Stimulated activated CD4-positive, alpha-beta T cell treated with anti-CD3 and anti-CD28 coated beads, TNF-alpha, amount 100 ng/mL, for 1 hour (primary cell): ENCODE data around the gene THAP4.
"Not testable (repeated sequence)": the region's sequence is repeated elsewhere in the genome, so short reads cannot be mapped to it uniquely, and the experiment has no call there.

Experiments
- DNase-seq, 3 donors: peaks; one replicate each; pipeline ENCODE4 v3.0.0-alpha.2; 2020; ENCODE audit warnings: low read depth in 3 of 3, low spot score in 1 of 3

The THAP4 gene

DNA sequence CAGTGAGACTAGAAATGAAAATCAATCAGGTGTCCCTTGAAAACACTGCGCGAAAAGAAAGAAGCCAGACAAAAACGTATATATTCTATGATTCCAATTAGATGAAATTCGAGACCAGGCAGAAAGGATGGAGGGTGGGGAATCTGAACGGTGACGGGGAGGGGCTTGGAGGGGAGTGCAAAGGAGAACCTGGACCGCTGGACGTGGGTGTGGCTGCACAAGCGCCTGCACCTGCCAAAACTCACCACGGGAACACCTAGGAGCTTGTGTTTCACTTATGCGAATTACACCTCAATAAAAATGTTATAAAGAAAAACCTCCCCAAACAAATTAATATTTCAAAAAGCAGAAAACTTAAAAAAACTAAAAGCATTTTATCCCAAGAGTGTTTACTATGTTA lies 21.9 kb downstream of the THAP4 start:
- no peak for DNase-seq

DNA sequence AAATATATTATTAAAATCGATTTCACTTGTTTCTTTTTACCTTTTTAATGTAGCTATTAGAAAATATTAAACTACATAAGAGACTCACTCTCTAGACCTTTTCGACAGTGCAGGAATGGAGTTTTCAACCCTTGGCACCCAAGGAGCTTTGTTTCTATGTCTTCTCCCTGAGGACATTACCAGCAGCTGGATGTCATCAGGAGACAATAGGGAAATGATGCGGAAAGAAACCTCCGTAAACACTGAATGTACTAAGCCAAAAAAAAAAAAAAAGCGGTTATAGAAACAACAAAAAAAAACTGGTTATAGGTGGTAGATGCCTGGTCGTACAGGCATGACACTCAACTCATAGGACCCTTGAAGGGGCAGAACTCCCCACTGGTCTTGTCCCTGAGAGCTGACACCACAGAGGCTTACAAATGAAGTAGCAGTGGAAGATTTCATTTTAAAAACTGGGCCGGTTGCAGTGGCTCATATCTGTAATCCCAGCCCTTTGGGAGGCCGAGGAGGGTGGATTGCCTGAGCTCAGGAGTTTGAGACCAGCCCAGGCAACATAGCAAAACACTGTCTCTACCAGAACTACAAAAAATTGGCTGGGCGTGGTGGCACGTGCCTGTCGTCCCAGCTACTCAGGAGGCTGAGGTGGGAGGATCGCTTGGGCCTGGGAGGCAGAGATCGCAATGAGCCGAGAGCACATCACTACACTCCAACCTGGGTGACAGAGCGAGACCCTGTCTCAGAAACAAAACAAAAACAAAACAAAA lies 23.8 kb downstream of the THAP4 start:
- no peak for DNase-seq

DNA sequence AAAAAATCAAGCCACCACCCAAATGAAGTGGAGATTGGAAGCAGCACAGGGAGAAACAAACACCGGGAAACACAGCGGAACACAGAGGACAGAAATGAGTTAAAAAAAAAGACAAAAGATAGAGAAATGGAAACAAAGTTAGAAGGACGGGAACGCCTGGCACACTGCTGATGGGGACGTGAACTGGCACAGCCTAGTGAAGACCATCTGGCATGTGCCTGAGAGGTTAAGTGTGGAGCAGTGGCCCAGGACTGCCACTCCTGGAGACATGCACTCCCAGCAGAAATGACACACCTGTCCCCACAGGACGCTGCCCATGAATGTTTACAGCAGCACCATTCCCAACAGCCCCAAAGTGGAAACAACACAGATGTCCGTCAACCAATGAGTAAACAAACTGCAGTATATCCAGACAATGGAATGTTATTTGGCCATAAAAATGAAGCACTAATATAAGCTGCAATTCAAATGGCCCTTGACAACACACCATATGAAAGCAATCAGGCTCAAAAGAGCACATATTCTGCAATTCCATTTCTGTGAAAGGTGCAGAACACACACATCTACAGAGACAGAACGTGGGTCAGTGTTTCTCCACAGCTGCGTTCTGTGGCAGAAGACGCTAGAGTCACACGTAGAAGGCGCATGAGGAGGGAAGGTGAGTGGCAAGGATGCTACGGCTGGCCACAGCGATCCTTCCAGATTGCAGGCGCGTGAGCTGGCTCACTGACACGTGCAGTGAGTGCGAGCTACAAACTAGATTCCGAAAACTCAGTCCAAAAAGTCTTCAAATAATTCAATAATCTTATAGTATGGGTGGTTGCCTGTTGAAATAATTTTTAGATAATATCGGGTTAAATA lies 24.6 kb downstream of the THAP4 start:
- DNase-seq = no peak

DNA sequence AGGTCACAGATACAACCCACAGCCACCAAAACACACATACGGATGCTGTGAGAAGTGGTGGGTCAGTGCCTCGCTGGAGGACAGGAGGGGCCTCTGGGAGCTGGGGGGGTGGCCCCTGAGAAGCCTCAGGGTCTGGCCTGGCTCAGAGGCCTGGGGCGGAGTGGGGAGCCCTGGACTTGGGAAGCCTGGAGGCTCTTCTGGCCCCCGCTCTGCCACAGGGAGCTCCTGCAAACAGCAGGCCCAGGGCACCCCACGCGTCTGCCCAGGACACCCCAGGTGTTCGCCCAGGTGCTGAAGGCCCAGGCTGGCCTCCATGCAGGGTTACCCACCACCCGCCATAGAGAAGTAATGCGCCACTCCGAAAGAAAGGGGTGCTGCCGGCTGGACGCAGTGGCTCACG lies 25.9 kb downstream of the THAP4 start:
- DNase-seq = no peak

DNA sequence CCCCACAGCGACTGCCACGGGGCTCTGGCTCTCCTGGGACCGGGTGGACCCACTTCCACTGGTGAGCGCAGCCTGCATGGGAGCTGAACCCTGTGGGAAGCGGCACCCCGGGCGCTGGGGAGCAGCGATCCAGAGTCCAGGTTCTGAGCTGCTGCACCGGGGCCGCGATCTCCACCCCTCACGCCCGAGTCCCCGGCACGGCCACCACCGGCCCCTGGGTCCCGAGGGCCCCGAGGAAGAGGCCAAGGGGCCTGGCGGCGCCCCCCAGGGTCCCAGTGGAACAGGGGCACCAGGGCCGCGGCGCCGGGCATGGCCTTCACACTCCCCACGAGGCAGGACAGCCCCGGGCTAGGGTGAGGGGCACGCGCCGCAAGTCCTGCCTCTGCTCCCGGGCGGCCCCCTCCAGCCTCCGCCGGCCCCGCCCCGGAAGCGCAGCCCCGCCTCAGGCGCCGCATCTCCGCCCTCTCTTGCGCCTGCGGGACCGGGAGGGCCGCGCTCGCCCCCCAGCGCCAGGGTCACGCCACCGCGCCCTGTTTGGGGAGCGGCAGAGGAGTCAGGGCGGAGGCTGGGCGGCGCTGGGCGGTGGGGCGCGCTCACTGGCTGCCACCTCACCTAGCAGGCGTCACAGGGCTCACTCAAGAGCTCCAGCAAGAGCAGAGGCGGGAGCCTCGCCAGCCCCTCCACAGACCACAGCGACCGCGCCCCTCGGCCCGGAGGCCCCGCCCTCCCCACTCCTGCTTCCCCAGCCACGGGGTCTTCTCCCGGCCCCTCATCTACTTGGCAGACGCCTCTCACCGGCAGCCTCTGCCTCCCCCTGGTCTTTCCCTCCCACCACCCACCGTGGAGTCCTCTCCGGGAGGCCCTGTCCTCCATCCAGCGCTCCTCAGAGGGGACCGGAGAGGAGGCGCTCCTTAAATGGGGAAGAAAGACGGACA lies 26.8 kb downstream of the THAP4 start:
- peak; percentile 71 to 83 (median 82) for DNase-seq

DNA sequence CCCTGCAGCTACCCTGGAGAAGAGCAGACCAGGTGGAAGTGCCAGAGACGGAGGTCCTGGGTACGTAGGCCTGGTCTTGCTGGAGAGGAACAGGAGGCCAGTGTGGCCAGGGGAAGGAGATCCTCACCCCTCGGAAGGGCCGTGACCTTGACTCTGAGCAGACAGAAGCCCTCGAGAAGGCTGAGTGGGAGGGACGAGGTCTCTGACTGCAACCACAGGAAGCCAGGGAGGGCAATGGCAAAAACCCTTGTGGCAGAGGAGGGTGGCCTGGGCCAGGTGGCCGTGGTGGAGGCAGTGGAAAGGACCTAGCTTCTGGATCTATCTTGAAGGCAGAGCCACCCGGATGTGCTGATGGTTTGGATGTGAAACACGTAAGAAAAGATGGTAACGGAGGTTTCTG lies 28.1 kb downstream of the THAP4 start:
- DNase-seq = no peak

DNA sequence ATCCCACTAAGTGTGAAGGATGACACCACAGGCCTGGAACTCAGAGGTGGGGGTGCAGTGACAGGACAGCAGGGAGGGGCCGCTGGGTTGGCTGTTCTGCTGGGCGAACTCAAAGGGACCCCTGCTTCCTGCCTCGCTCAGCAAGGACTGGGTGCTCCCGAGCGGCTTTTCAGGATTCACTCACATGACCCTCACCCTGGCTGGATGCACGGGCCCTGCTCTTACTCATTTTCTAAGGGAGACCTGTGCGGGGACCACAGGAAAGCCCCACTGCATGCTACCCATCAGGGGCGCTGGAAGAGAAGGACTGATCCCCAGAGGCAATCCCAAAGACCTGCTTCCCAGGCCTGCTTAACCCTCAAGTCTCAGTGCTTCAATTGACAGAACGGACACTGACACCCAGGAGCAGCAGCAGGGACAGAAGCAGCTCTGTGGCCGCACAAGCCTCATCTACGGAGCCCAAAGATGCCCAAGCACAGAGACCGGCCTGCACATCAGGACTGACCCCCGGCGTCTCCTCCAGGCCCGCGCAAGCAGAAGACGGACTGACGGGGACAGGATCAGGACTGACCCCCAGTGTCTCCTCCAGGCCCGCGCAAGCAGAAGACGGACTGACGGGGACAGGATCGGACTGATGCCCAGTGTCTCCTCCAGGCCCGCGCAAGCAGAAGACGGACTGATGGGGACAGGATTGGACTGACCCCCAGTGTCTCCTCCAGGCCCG lies 29.6 kb downstream of the THAP4 start:
- DNase-seq = no peak

DNA sequence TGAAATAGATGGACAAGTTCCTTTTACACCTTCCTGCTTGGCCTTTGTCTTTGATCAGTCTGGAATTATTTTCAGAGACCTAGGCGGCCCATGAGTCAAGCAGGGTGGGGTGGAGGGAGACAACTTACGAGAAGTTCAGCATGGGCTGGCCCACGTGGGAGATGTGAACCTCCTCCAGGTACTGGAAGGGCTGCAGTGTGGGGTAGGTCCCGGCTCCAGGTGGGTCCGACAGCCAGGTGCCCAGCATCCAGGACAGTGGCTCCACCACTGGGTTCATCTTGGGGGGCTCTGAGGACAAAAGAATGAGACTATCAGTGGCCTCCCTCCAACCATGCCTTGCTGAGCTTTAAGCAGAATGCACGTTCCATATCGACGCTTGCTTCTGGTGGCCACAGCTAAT lies 30.8 kb downstream of the THAP4 start:
- no peak for DNase-seq

DNA sequence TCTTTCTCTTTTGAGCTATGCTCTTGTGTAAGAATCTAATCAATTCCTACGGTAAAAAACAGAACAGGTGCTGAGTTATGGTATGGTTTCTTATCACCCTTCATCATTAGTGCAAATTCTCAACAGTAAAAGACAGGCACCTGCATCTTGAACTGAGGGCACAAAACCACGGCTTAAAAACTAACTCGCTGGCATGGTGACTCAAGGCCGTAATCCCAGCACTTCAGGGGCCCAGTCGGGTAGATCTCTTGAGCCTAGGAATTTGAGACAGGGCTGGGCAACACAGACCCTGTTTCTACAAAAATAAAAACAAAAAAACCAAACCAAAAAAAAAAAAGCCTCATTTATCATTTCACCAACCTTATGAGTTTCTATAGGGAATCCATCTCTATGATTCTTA lies 33.3 kb downstream of the THAP4 start:
- DNase-seq = no peak

DNA sequence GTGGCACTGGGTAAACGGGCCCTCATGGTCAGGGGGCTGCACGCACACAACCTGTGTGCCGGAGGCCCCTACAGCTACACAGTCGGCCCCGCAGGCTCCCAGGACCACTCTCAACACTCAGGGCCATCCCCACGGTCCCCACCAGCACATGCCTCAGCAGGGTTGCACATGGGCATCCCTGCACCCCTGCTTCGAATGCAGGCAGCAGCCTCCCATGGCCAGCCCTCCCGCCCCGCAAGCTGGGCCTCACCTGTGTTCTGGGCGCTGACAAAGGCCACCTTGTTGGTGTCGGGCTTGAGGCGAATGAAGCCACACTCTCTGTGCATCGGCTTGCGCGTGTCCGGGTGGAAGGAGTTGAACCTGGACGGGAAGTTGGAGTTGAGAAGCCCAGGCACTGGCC lies 34.2 kb downstream of the THAP4 start:
- no peak for DNase-seq

DNA sequence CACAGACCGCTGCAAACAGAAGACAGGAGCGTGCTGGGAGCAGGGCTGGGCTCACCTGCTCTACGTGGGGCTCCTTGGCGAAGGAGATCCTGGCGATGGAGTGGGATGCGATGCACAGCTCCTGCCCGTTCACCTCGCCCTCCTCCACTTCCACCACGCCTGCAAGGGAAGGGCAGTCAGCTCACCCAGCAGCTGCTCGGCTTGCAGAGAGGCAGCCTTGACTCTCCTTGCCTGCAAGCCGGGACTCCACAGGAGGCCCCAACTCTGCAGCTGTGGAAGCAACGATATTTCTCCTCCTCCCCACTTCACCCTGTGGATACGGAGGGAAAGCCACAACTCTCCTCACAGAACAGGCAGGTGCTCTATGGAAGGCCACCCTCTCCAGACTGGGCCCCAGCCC lies 35.1 kb downstream of the THAP4 start:
- no peak for DNase-seq

DNA sequence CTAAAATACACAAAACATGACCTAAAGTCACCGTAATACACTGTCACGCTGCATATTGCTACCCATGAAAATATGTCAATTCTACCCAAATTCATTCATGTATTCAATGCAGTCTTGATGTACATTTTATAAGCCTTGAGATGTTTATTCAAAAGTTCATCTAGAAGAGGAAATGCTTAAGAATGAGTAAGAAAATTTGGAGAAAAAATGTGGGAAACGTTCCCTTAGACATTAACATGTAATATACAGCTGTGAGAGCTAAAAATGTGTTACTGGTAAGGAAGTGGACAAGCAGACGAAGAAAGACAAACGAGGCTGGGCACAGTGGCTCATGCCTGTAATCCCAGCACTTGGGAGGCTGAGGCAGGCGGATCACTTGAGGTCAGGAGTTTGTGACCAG lies 37.3 kb downstream of the THAP4 start:
- no peak for DNase-seq

DNA sequence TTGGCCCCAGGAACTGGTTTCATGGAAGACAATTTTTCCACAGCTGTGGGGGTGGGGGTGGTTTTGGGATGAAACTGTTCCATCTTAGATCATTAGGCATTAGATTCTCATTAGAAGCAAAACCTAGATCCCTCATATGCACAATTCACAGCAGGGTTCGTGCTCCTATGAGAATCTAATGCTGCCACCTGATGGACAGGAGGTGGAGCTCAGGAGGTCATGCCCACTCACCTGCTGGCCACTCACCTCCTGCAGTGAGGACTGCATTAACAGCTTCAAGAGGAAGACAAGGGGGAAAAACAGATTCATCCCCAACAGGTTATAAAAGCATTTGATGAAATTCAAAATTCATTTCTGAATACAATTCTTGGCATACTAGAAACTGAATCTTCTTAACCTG lies 38.5 kb downstream of the THAP4 start:
- DNase-seq = no peak

DNA sequence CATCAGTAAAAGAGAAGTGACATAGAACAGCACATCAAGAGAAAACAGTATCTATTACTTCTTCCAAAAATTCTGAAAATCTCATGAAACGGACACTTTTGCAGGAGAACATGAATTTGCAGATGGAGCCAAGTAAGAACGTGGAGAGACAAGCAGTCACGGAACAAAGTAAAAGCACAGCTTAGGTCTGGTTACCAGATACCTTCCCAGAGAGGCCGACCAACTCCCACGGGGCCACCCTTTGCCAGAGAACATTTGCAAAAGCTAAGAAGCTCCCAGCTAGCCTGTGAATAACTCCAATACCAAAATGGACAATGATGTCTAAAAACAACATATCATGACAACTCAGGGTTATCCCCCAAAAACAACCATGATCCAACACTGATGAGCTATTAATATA lies 38.9 kb downstream of the THAP4 start:
- DNase-seq = no peak

DNA sequence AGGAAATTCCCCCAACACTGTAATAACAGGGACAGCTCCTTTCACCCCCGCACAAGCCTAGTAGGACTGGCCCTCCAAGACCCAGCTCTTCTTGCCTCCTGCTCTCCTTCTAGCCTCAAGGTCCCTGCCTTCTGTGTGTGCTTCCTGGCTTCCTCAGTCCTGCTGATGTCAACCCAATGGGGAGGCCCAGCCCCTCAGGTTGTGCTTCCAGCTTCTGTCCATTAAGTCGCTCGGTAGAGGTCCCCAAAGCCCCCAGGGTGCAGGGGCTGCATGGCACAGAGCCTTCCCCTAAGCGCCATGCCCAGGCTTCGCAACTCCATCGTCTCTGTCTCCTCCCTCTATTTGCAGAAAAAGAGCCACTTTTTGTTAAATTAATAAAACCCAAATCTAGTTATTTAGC lies 39.4 kb downstream of the THAP4 start:
- no peak for DNase-seq

DNA sequence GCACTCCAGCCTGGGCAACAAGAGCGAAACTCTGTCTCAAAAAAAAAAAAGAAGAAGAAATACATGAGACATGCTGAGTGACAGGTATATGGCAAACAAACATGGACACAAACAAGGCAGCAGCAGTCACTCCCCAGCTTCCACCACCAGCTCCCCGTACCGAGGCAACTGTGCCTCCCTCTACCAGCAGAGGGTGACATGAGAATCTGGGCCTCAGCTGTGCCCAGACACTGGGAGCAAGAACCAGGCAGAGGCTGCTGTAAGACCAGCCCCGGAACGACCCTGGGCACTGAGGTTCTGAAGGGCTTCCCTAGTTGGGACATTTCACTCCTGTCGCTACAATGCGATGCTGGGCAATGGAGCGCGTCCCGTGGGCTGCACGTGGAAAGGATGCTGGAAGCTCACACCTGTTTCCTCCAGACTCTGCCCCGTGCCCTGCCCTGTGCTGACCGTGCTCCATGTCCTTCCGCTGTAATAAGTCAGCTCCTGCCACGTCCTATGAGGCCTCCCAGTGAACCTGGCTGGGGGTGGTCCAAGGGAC lies 41.3 kb downstream of the THAP4 start:
- no peak for DNase-seq

DNA sequence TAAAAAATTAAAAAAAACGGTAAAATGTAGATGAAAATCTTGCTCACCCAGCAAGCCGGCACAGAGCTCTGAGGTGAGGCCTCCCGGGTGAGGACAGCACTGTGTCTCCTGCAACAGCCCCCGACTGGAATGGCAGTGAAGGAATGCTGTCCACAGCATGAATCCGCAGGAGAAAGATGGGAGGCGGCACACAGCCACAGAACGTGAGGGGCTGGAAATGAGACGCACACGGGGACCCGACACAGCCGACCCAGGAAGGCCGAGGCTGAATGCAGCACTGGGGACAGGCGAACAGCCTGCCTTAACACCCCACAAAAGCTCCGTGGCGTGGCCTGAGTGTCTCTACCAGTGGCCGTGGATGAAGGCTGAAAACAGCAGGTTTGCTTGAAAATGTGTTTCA lies 43.7 kb downstream of the THAP4 start:
- DNase-seq = no peak

DNA sequence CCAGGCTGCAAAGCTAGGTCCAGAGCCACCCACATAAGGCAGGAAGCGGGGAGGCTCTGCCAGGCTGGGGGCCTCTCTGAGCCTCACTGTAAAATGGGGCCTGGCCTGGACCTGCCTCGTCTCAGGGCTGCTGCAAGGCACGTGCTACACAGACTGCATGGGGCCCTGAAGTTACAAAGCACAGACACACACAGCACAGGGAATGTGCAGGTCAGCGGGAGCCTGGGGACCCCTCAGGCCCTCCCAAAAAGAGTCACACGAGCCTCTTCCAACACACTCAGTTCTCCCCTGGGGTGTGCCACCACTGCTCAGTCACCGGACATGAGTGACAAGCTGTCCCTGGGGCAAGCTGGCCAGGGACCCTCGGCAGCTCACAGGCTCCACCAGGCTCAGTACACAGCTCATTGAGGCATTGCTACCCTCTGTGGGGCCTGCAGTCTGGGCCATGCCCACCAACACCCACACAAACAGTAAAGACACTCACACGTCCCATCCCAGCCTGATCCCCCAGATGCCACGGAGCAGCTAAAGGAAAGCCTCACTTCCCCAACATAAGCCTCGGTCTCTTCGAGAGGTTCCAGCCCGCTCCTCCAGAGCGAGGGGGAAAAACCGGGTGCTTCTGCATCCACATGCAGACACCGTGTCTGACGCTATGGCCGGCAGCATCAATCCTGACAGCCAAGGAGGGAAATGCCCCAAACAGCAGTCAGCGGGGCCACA lies 44.7 kb downstream of the THAP4 start:
- no peak for DNase-seq

DNA sequence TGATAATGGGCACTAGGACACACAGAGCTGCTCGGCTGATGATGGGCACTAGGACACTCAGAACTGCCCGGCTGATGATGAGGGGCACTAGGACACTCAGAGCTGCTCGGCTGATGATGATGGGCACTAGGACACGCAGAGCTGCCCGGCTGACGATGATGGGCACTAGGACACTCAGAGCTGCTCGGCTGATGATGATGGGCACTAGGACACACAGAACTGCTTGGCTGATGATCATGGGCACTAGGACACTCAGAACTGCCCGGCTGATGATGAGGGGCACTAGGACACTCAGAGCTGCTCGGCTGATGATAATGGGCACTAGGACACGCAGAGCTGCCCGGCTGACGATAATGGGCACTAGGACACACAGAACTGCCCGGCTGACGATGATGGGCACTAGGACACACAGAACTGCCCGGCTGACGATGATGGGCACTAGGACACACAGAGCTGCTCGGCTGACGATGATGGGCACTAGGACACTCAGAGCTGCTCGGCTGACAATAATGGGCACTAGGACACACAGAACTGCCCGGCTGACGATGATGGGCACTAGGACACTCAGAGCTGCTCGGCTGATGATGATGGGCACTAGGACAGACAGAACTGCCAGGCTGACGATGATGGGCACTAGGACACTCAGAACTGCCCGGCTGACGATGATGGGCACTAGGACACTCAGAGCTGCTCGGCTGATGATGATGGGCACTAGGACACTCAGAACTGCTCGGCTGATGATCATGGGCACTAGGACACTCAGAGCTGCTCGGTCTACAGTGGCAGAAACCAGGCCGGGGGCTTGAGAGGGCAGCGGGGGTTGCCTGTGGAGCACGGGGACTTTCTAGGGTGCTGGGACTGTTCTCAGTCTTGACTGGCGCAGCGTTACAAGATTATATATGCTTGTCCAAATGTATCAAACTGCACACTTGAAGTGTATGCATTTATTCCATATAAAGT lies 46.2 kb downstream of the THAP4 start:
- DNase-seq = not testable (repeated sequence)
